ENCODE measurements around the gene CEP164.

CEP164 gene

DNA sequence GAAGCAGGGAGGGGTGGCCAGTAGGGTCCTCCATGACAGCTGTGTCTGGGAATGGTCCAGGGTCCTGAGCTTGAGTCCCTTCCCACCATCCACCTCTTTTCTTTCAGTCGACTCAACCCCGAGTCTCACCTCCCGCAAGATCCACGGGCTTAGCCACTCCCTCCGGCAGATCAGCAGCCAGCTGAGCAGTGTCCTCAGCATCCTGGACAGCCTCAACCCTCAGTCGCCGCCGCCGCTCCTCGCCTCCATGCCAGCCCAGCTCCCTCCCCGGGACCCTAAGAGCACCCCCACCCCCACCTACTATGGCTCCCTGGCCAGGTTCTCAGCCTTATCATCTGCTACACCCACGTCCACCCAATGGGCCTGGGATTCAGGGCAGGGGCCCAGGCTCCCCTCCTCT is 81.9 kb downstream of the CEP164 start:
- no peak for DNase-seq (ENCODE audit: extremely low spot score)
- TF ChIP-seq CTCF (IDR thresholded peaks at IDR 0.05; ENCODE audit: control extremely low read depth, extremely low read depth, low read depth, missing control alignments), result no peak
- ChIA-PET POLR2A (no interaction called here), CTCF (interaction anchor here (9.7 kb wide), 1 partner anchor 17 kb away, joined by 89 read pairs; no protein-coding TSS in a partner anchor)

- ChIA-PET CTCF (interaction anchor here (9.7 kb wide), 1 partner anchor 16 kb away, joined by 89 read pairs; no protein-coding TSS in a partner anchor), POLR2A (no interaction called here)
- no peak for TF ChIP-seq CTCF (IDR thresholded peaks at IDR 0.05; ENCODE audit: control extremely low read depth, extremely low read depth, low read depth, missing control alignments)
Observed at GRCh38 chr11:117410238-117410637, 82.6 kb downstream of the CEP164 start.

DNA sequence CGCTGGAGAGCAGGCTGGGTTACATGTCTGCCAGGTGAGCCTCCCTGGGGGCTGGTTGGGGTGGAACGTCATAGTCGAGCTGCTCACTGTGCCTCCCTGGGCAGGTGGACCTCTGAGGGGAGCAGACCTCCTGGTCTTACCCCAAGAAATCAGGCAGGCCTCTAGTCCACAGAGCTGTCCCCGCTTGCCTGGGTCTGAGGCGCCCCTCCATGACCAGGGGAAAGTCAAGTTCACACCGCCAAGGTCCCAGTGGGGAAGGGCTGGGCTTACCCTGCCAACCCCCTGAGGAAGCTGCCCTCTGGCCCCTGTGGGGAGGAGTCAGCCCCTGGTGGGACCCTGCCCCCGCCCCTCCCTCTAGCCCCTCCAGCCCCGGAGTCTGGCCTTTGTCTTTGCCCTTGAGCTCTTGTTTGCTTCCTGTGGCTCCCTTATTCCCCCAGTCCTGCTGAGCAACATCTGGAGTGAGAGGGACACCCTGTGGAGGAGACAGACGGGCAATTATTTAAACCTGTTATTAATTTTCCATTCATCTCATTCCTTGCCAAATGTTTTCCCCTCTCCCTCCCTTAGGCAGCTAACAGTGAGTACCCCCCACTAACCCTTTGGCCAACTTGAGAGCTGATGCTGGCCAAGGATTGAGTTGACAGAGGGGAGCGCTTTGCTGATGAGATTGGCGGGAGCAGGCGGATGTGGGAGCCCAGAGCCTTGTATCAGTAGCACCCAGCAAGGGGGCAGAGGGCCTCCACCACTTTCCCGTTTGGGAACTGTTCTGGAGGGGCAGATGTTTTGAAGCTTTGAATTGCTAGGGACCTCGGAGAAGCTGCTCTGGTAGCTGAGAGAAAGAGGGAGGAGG is 83.4 kb downstream of the CEP164 start:
- TF ChIP-seq CTCF (IDR thresholded peaks at IDR 0.05; ENCODE audit: control extremely low read depth, extremely low read depth, low read depth, missing control alignments), result no peak
- ChIA-PET CTCF (interaction anchor here (9.7 kb wide), 1 partner anchor 15 kb away, joined by 89 read pairs; no protein-coding TSS in a partner anchor), POLR2A (no interaction called here)
- DNase-seq (ENCODE audit: extremely low spot score), result no peak

More at GRCh38 chr11:117410238-117410637, 82.6 kb downstream of the CEP164 start:
- DNase-seq (ENCODE audit: extremely low spot score), result no peak

- no peak for TF ChIP-seq CTCF (IDR thresholded peaks at IDR 0.05; ENCODE audit: control extremely low read depth, extremely low read depth, low read depth, missing control alignments)
- DNase-seq (ENCODE audit: extremely low spot score), result no peak
- POLR2A ChIA-PET, result no interaction called here
- CTCF ChIA-PET, result interaction anchor here (1.1 to 9.7 kb wide), 2 partner anchors 15 to 54 kb away, joined by 3 to 89 read pairs; no protein-coding TSS in a partner anchor
Observed at GRCh38 chr11:117411736-117412135, 84.1 kb downstream of the CEP164 start.

DNA sequence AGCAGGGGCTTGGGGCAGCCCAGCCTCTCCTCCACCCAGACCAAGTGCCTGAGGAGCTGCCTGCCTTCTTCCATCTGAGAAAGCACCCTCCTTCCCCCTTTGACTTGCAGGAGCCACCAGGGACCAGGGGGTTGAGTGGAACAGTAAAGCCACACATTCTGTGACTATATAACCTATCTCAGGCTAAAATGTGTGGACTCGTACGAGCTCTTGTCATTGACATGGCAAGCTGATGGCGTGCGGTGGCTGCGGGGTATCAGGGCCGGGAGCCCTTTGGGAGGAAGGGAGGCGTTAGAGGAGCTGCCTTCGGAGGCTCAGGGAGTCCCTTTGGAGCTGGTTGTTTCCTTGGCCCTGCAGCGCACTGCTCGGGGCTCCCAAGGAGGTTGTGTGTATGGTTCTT is 84.5 kb downstream of the CEP164 start:
- ChIA-PET CTCF (interaction anchor here (1.1 to 9.7 kb wide), 2 partner anchors 14 to 54 kb away, joined by 3 to 89 read pairs; no protein-coding TSS in a partner anchor), POLR2A (no interaction called here)
- no peak for DNase-seq (ENCODE audit: extremely low spot score)
- no peak for TF ChIP-seq CTCF (IDR thresholded peaks at IDR 0.05; ENCODE audit: control extremely low read depth, extremely low read depth, low read depth, missing control alignments)

DNA sequence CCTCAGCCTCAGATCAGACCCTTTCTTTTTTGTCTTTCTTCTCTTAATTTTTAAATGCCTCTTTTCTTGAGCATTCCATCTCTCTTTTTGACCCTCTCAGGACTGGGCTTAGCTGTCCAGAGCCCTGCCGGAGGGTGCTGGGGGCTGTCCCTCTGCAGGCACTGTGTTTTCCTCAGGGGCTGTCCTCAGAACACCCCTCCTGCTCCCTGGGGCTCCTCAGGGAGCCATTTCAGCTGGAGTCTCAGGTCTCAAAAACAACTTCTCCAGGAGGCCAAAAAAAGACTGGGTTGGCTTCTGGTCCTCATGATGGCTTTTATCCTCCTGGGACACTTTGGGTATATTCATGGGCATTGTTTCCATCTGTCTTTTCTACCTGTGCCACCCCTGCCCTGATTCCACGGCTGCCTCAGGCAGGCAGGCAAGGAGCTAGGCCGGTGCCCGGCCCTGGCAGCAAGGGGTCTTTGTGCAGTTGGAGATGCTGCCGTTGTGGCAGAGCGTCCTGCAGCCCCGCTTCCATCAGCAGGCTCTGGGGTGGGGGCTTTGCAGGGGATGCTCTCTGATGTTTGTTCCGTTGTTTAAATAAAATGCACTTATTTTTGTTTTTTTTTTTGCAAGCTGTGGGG is 85.1 kb downstream of the CEP164 start:
- POLR2A ChIA-PET, result no interaction called here
- CTCF ChIA-PET, result interaction anchor here (0.6 to 9.7 kb wide), 4 partner anchors 14 to 423 kb away, joined by 3 to 89 read pairs (median 3); no protein-coding TSS in a partner anchor
- no peak for TF ChIP-seq CTCF (IDR thresholded peaks at IDR 0.05; ENCODE audit: control extremely low read depth, extremely low read depth, low read depth, missing control alignments)
- no peak for DNase-seq (ENCODE audit: extremely low spot score)
